Adipose tissue (tissue), 3 donors: Measurements from ENCODE around the gene HCN3. TPM values are rescaled to one million over a fixed set of nuclear protein-coding genes. Genes with fewer than 3 reads are reported as not detected.

Experiments
- H3K27ac ChIP-seq: one replicate; pipeline ENCODE4 v1.5.1; 2013; ENCODE audit warnings: low read depth, low read length
- WGBS, 3 donors: extraction: QIAGEN DNeasy Blood & Tissue Kit; methylation state at CpG; one replicate each; pipeline ENCODE4 v1.1.7; 2013; 5-methylcytosine and 5-hydroxymethylcytosine counted together
- polyA plus RNA-seq, 3 donors: library from polyadenylated mRNA; stranded (reverse); fragments of 200-250 nt; gene quantifications; one replicate each; pipeline ENCODE4 v1.2.3, GENCODE V29; 2013
- donor health status: healthy with polysubstance abuse.
- donor health status: Bipolar disorder and iron deficiency.
- donor health status: healthy.

The HCN3 gene
- polyA plus RNA-seq, 3 donors = 1.0 to 1.6 (median 1.3) TPM

DNA sequence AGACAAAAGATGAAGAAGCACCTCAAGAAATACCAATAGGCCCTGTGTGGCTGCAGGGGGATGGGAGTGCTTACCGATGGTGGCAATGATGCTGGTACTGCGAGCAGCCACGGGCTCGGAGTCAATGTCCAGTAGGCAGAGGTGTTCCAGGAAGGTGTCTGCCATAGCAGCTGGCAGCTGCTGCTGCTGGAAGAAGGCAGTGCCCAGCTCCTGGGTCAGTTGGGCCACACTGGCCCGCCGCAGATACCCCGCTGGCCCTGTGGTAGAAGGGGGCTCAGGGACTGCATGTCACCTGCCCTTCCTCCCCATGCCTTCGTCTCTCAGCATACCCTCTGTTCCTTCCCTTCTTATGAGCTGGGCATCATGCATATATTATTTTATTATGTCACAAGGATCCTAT lies 22.8 kb downstream of the HCN3 start:
- H3K27ac ChIP-seq = no peak overlapping the region
- WGBS, 3 donors = 88 to 95% (median 95%) methylated on average over 8 of the region's 8 CpGs

DNA sequence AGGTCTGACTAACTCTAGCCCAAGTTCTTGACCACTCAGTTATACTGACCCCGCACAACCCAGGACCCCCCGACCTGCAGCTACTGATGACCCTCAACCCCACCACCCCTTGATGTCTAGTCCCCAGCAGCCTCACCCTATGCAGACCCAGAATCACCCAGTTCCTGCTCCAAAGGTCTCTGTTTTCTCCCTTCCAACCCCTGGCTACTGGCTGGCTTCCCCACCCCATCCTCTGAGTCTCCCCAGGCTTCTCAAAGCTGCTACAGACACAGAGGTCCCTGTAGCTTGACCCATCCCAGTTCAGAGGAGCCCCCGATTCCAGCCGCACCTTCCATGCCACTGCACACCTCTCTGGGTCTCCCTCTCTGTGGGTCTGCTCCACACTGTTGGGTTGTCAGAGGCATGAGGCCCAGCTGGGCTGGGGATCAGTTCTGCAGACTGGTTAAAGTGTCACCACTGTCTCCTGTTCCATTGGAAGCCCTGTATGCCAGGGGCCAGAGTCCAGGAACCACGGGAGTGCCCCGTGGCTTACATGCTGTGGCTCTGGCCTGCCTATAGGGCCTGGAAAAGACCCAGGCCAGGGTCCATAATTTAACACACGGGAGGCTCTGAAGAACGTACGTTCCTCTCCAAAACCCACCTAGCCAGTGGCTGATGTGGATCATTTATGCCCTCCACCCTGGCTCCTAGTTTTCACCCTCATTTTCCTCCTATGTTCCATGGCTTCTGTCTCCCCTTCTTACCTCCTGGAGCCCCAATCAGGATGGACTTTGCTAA lies 23.5 kb downstream of the HCN3 start:
- 81 to 87% (median 85%) methylated on average over 9 of the region's 9 CpGs for WGBS, 3 donors
- no peak overlapping the region for H3K27ac ChIP-seq

DNA sequence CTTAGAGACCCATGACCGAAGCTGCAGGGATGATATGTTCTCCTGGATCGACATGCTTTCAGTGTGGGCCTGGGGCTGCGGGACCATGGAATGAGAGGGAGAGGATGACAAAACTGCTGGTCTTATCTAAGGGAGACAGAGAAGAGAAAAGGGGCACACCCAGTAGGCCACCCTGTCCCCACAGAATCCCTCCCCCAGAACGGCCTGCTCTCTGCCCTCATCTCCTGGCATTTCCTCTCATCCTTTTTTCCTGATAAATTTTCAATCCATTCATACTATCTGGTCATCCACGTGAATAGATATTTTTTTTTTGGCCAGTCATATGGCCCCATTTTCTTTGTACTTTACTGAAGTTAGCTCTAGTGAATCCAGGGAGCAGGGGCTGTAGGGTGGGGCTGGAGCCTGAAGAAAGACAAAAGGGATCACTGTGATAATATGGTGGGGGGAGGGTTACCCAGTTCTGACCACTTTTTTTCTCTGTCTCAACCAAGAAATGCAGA lies 24.1 kb downstream of the HCN3 start, which contains the start of gene PKLR:
TSS of gene PKLR (minus strand) at position 97 of the 500 bp plus-strand sequence. CDS start at position 54, 43 bp downstream.
- 82 to 90% (median 89%) methylated on average over 5 of the region's 5 CpGs for WGBS, 3 donors

DNA sequence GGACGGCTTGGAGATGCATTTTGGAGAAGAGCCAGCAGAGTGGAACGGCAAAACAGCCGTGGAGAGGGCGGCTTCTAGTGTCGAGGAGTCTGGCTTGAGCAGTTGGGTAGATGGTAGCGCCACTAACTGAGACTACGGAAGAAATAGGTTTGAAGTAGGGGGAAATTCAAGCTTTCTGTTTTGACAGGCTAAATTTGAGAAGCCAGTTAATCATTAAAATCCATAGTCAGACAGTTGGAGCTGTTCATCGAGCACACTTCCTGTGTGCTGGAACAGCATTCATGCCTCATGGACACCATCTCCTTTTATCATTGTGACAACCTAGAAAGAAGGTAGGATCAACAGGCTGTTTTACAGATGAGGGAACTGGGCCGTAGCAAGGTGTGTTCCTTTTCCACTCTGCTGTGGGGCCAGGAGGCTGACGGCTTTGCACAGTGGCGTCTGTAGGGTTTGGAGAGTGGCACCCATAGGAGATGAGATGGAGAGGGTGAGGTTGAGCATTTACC lies 27.3 kb downstream of the HCN3 start:
- 64 to 85% (median 75%) methylated on average over 11 of the region's 11 CpGs for WGBS, 3 donors
- no peak overlapping the region for H3K27ac ChIP-seq

More for the DNA sequence above, 24.1 kb downstream of the HCN3 start, which contains the start of gene PKLR:
- H3K27ac ChIP-seq = no peak within 1 kb of the TSS

DNA sequence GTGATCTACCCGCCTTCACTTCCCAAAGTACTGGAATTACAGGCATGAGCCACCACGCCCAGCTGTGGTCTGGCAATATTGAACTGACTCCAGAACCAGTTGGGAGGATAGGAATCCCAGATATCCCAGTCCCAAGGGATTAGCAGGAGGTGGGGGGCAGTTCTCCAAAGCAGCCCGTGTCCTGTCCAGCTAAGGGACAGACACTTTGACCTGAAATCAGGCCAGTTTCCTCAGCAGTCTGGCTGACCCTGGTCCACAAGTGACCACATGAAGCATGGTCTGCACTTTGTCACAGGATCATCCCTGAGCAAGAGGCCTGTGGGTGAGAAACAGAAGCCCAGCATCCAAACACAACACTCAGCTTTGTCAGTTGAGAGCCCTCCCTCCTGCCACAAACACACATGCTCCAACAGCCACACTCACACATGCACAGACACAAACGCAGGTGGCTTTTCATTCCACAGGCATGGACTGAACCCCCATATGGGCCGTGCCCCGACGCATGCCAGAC lies 28.7 kb downstream of the HCN3 start:
- WGBS, 3 donors = 65 to 82% (median 74%) methylated on average over 7 of the region's 7 CpGs
- H3K27ac ChIP-seq = no peak overlapping the region

DNA sequence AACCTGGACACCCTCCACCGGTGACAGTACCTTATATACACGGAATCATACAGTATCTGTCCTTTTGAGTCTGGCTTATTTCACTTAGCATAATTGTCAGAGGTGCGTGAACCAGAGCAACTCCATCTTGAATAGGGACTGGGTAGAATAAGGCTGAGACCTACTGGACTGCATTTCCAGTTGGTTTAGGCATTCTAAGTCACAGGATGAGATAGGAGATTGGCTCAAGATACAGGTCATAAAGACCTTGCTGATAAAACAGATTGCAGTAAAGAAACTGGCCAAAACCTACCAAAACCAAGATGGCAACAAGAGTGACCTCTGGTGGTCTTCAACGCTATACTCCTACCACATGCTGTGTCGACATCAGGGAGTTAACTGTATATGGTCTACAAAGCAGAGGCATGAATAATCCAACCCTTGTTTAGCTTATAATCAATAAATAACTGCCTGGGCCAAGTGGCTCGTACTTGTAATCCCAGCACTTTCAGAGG lies 30.0 kb downstream of the HCN3 start:
- H3K27ac ChIP-seq = no peak overlapping the region
- WGBS, 3 donors = 50 to 53% (median 52%) methylated on average over 6 of the region's 6 CpGs

DNA sequence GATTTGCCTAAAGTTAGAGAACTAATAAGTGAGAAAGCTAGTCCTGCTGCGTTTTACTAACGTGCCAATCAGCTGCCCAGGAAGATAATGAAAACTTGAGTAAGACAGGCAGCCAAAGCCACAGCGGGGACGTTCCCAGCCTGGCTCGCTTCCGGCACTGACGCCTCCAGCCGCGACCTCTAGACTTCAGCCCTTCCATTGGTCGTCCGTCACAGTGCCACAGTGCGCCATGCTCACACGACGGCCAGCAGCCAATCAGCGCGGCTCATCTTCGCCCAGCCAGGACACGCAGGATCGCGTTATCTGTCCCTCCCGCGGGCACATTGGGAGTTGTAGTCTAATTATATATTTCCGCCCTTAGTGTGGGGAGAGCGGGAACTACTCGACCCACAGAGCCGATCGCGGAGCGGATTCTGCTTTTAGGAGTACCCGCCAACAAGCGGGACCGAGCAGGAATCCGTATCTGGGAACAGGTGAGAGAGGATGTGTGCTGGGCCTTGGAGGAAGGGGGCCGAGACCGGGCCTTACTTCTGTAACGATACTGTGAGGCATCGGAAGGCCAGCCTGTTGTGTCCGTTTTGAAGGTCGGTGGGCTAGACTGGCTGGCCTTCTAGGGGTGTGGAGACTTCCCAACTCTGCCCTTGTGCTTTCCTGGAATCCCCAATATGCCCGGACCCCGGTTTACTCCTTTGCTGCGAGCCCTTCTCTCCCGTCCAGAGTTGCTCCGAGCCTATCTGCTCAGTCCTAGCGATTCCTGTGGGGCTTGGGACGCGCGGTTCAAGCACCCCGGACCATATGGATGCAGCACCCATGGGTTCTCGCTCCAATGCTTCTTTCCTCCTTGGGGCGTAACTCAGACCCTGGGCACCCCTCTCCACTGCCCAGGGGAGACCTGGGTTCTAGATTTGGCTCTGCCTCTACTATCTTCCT lies 31.5 kb downstream of the HCN3 start, which contains the start of gene FDPS:
TSS of gene FDPS (plus strand) at position 374 of the 930 bp plus-strand sequence. CDS start 924 bp downstream, outside the sequence.
- no peak within 1 kb of the TSS for H3K27ac ChIP-seq
- WGBS, 3 donors = 0 to 1% (median 0%) methylated on average over 51 of the region's 51 CpGs

DNA sequence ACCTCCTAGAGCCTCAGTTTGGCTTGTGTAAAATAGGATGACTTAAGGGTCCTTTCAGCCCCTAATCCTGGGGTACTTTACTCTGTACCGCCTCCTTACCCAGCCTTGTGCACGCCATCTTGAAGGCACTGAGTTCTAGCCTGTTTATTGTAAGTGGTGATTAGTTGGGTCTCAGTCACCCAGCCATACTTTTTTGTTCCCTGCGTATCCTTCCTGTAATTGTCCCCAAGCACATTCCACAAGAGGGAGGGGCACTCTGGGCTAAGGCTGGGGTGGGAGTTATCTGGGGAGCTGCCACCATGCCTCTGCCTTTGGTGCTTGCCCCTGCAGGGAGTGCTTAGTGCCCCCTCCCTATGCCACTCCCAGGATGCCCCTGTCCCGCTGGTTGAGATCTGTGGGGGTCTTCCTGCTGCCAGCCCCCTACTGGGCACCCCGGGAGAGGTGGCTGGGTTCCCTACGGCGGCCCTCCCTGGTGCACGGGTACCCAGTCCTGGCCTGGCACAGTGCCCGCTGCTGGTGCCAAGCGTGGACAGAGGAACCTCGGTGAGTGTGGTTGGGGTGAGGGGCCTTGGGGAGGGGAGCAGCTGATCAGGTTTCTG lies 32.3 kb downstream of the HCN3 start:
- H3K27ac ChIP-seq = no peak overlapping the region
- WGBS, 3 donors = 6 to 13% (median 10%) methylated on average over 11 of the region's 11 CpGs

DNA sequence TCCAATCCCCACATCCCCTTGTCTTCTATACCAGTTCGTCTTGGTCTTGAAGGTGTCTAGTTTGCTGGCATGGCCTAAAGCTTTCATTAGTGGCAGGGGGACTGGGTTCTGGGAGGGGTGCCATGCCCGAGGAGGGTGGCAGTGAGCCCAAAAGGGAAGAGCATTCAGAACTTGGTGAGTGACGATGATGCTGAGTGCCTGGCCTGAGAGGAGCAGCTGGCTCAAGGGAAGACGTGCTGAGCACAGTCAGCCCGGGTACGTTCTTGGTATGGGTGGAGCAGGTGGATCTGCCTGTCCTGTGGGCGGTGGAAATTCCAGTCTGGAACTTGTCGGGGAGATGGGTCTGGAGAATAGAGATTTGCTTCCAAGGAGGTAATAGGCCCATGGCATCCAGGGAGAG lies 36.0 kb downstream of the HCN3 start:
- 86 to 92% (median 86%) methylated on average over 8 of the region's 8 CpGs for WGBS, 3 donors
- H3K27ac ChIP-seq = no peak overlapping the region

DNA sequence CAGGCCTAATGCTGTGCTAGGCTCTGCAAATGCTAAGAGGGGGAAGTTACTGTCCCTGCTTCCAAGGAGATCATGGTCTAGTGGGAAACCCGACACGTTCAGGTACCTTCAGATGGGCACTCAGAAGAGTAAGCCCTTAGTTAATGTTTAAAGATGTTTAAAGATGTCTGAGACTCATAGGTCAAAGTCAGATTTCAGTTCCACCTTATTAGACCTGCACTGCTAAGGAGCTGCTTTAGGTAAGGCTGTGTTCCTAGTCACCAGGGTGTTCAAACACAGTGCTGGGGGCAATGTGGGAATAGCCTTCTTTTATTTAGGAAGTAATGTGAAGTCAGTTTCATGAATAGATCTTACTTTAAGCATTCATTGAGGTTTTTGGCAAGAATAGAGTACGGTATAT lies 39.7 kb downstream of the HCN3 start:
- WGBS, 3 donors = 79 to 94% (median 87%) methylated on average over 3 of the region's 3 CpGs
- H3K27ac ChIP-seq = no peak overlapping the region

DNA sequence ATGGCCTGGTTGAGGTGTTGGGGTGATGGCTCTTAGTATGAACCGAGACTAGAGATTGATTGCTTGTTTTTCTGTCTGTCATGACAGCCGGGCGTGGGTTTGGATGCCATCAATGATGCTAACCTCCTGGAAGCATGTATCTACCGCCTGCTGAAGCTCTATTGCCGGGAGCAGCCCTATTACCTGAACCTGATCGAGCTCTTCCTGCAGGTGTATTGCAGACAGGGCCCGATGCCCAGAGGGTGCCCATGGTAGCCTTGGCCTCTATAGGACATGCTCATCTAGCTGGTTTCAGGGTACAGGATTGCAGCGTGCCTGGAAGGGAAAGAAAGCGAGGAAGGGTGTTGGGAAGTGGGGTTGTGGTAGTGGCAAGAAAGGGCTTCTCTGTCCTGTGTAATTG lies 40.8 kb downstream of the HCN3 start:
- no peak overlapping the region for H3K27ac ChIP-seq
- WGBS, 3 donors = 90 to 96% (median 94%) methylated on average over 9 of the region's 9 CpGs

DNA sequence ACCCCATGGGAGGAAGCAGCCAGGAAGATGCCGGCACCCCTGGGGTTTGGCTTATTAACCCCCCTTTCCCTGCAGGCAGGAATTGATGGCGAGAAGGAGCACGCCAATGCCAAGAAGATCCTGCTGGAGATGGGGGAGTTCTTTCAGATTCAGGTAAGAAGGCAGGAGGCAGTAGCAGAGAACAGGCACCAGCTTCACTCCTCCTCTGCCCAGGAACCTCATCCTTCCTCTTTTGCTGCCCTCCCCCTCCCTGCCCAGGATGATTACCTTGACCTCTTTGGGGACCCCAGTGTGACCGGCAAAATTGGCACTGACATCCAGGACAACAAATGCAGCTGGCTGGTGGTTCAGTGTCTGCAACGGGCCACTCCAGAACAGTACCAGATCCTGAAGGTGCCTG lies 42.3 kb downstream of the HCN3 start:
- H3K27ac ChIP-seq = no peak overlapping the region
- 74 to 83% (median 83%) methylated on average over 4 to 5 of the region's 5 CpGs for WGBS, 3 donors

DNA sequence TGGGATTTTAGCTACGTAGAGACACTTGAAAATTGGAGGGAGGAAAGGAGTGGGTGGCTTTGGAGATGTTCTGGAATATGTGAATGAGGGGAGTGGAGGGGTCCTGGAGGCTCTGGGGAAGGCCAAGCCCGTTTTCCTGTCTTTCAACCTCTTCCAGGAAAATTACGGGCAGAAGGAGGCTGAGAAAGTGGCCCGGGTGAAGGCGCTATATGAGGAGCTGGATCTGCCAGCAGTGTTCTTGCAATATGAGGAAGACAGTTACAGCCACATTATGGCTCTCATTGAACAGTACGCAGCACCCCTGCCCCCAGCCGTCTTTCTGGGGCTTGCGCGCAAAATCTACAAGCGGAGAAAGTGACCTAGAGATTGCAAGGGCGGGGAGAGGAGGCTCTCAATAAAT lies 43.0 kb downstream of the HCN3 start:
- H3K27ac ChIP-seq = no peak overlapping the region
- 22 to 53% (median 27%) methylated on average over 11 of the region's 11 CpGs for WGBS, 3 donors

DNA sequence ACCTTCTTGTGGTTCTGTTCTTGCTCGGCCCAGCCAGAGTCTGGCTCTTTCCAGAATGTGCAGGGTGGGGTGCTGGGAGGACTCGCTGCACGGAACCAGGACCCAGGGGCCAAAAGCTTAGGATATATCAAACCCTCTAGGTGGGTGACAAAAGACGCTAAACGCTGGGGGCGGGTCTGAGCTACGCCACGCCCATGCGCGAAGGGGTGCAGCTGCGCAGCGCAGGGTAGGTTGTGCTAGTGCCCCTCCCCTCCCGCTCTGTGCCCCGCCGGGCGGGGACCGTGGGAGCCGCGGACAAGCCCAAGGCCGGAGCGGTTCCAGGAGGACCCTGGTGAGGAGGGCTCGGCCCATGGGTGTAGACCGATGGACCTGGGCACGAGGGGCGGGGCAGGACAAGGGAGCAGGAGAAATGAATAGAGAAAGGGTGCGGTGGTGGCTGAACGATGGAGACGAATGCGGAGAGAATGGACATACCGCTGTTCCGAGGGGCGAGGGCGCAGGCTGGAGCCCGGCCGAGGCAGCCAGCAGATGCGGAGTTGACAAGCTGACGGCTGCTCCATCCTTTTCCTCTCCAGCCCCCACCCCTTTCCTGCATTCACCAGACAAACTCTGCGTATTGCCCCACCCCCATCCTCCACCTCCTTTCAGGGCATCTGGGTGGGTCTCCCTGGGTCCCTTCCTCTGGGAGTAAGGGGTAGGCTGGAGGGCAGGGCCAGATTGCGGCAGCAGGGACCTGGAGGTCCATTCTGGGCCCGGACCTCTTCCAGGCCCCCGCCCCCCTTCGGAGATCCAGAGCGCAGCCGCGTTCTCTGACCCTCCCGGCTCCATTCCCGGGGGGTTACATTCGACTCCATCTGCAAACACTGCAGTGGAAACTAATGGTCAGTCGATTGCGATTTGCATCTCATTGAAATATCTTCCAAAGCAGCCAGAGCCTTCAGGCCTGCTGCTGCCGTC lies 43.7 kb downstream of the HCN3 start, which contains the start of gene RUSC1:
TSS of gene RUSC1 (plus strand) at position 234 of the 957 bp plus-strand sequence. CDS start 880 bp downstream, outside the sequence.
- no peak within 1 kb of the TSS for H3K27ac ChIP-seq
- 13 to 18% (median 15%) methylated on average over 46 to 51 of the region's 51 CpGs for WGBS, 3 donors

DNA sequence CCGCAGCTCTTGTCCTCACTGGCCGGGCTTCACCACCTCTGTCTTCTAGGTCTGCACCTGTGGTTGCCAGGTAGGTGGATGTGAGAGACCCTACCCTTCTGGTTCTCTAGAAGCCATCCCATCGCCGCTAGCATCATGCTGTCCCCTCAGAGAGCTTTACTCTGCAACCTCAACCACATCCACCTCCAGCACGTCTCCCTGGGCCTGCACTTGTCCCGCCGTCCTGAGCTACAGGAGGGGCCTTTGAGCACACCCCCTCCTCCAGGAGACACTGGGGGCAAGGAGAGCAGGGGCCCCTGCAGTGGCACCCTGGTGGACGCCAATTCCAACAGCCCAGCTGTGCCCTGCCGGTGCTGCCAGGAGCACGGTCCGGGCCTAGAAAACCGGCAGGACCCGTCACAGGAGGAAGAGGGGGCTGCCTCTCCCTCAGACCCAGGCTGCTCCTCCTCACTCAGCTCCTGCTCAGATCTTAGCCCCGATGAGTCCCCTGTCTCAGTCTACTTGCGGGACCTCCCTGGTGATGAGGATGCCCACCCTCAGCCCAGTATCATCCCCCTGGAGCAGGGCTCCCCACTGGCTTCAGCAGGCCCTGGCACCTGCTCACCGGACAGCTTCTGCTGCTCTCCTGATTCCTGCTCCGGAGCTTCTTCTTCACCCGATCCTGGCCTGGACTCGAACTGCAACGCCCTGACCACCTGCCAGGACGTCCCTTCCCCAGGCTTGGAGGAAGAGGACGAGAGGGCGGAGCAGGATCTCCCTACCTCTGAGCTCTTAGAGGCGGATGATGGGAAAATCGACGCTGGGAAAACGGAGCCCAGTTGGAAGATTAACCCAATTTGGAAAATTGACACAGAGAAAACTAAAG lies 44.6 kb downstream of the HCN3 start:
- no peak overlapping the region for H3K27ac ChIP-seq

DNA sequence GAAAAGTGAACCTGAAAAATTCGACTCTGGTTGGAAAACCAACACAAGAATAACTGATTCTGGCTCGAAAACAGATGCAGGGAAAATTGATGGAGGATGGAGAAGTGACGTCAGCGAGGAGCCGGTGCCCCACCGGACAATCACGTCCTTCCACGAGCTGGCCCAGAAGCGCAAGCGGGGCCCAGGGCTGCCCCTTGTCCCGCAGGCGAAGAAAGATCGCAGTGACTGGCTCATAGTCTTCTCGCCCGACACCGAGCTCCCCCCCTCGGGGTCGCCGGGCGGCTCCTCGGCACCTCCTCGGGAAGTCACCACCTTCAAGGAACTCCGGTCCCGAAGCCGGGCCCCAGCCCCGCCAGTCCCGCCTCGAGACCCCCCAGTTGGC lies 45.3 kb downstream of the HCN3 start:
- WGBS, 3 donors = 1 to 3% (median 1%) methylated on average over 25 to 28 of the region's 28 CpGs
- no peak overlapping the region for H3K27ac ChIP-seq

More for the DNA sequence above, 44.6 kb downstream of the HCN3 start:
- 43 to 54% (median 51%) methylated on average over 25 to 27 of the region's 27 CpGs for WGBS, 3 donors
